Stimulated activated CD4-positive, alpha-beta T cell treated with anti-CD3 and anti-CD28 coated beads, Interleukin-15, amount 100 ng/mL, for 1 hour (primary cell): ENCODE measurements around the gene APOL2.
"Not testable (repeated sequence)": the region's sequence is repeated elsewhere in the genome, so short reads cannot be mapped to it uniquely, and the experiment has no call there.

Source experiments
- DNase-seq, 2 donors: peaks; one replicate each; pipeline ENCODE4 v3.0.0-alpha.2; 2020; ENCODE audit warnings: low read depth in 1 of 2, low spot score in 1 of 2

APOL2 gene

GRCh38 chr22:36223504-36223903, 15.8 kb downstream of the APOL2 start:
- DNase-seq, result no peak

GRCh38 chr22:36222887-36223450, 16.4 kb downstream of the APOL2 start:
- no peak for DNase-seq

GRCh38 chr22:36221799-36222751, 17.3 kb downstream of the APOL2 start:
- DNase-seq, result no peak

GRCh38 chr22:36220451-36220921, 18.8 kb downstream of the APOL2 start:
- no peak for DNase-seq

- no peak for DNase-seq
Observed at GRCh38 chr22:36218648-36219193, 20.6 kb downstream of the APOL2 start.

GRCh38 chr22:36215981-36216380, 23.3 kb downstream of the APOL2 start:
- DNase-seq, result no peak

GRCh38 chr22:36213586-36213985, 25.7 kb downstream of the APOL2 start:
- DNase-seq, result no peak

GRCh38 chr22:36212901-36213300, 26.4 kb downstream of the APOL2 start:
- no peak for DNase-seq

- DNase-seq, result no peak
Observed at GRCh38 chr22:36211237-36211861, 28.0 kb downstream of the APOL2 start.

- no peak for DNase-seq
Observed at GRCh38 chr22:36210224-36210623, 29.1 kb downstream of the APOL2 start.

- not testable (repeated sequence) for DNase-seq
Observed at GRCh38 chr22:36209488-36209908, 29.8 kb downstream of the APOL2 start.

- DNase-seq, result no peak
Observed at GRCh38 chr22:36208914-36209313, 30.4 kb downstream of the APOL2 start.

- no peak for DNase-seq
Observed at GRCh38 chr22:36208162-36208765, 31.1 kb downstream of the APOL2 start.

- no peak for DNase-seq
Observed at GRCh38 chr22:36206255-36206654, 33.1 kb downstream of the APOL2 start.

- DNase-seq, result not testable (repeated sequence)
Observed at GRCh38 chr22:36205573-36205972, 33.8 kb downstream of the APOL2 start.

GRCh38 chr22:36204632-36205015, 34.7 kb downstream of the APOL2 start:
- DNase-seq, result no peak

GRCh38 chr22:36204001-36204631, 35.2 kb downstream of the APOL2 start:
- DNase-seq, result no peak

GRCh38 chr22:36203441-36203840, 35.9 kb downstream of the APOL2 start:
- DNase-seq, result not testable (repeated sequence)

- DNase-seq, result not testable (repeated sequence)
Observed at GRCh38 chr22:36202906-36203305, 36.4 kb downstream of the APOL2 start.

- DNase-seq, result no peak
Observed at GRCh38 chr22:36201630-36202319, 37.6 kb downstream of the APOL2 start, which contains the start of gene APOL4. Gene APOL4, minus strand, starts transcription at chr22:36201809. Its CDS starts 75 bp downstream, at chr22:36201734.
